ENCODE measurements around the gene GNG14.
"Not testable (repeated sequence)": the region's sequence is repeated elsewhere in the genome, so short reads cannot be mapped to it uniquely, and the experiment has no call there.

The GNG14 gene

DNA sequence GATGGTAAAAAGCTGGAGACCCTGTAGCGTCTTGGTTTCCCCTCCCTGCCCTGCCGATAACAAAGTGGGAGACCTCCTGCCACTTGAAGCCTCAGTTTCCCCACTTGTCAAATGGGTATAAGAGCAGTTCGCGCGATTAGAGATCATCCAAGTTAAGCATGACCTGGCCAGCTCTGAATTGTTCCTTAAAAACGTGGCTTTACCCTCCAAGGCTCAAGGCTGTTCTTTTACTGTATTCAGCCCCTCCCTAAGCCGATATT lies 35.5 kb downstream of the GNG14 start:
- peak; percentile 14 for DNase-seq (ENCODE audit: low read depth)
- peak overlapping the region; percentile 93 for H3K4me3 ChIP-seq (ENCODE audit: control insufficient read depth, low read depth, low read length)
- TF ChIP-seq CTCF (conservative IDR thresholded peaks at IDR 0.05; ENCODE audit: control insufficient read depth, insufficient read depth, low read depth, low read length) = no peak

GRCh38 chr19:12723641-12724426 lies 36.0 kb downstream of the GNG14 start, which contains the start of gene TNPO2:
Gene TNPO2, minus strand, starts transcription at chr19:12723932. Its CDS starts 2,955 bp downstream, at chr19:12720977.
- peak; percentile 64 for DNase-seq (ENCODE audit: low read depth)
- H3K4me3 ChIP-seq (ENCODE audit: control insufficient read depth, low read depth, low read length) = peak within 1 kb of the TSS; percentile 93
- TF ChIP-seq CTCF (conservative IDR thresholded peaks at IDR 0.05; ENCODE audit: control insufficient read depth, insufficient read depth, low read depth, low read length) = no peak

GRCh38 chr19:12725612-12726011 lies 37.8 kb downstream of the GNG14 start:
- not testable (repeated sequence) for H3K4me3 ChIP-seq (ENCODE audit: control insufficient read depth, low read depth, low read length); DNase-seq (ENCODE audit: low read depth)

DNA sequence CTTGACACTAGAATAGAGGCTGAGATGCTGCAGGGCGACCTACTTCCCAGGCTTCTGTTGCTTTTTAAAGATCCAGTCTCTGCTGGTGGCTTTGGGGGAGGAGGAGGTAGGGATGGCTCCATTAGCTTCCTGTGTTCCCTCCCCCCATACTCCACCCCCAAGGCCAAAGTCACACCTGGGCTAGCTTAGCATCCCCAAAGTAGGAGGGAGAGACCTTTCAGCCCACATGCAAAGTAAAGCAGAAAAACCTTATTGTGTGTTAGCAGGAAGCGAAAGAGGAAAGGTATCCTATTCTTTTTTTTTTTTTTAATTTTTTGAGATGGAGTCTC lies 39.2 kb downstream of the GNG14 start:
- no peak overlapping the region for H3K4me3 ChIP-seq (ENCODE audit: control insufficient read depth, low read depth, low read length)
- no peak for TF ChIP-seq CTCF (conservative IDR thresholded peaks at IDR 0.05; ENCODE audit: control insufficient read depth, insufficient read depth, low read depth, low read length)
- DNase-seq (ENCODE audit: low read depth) = no peak

DNA sequence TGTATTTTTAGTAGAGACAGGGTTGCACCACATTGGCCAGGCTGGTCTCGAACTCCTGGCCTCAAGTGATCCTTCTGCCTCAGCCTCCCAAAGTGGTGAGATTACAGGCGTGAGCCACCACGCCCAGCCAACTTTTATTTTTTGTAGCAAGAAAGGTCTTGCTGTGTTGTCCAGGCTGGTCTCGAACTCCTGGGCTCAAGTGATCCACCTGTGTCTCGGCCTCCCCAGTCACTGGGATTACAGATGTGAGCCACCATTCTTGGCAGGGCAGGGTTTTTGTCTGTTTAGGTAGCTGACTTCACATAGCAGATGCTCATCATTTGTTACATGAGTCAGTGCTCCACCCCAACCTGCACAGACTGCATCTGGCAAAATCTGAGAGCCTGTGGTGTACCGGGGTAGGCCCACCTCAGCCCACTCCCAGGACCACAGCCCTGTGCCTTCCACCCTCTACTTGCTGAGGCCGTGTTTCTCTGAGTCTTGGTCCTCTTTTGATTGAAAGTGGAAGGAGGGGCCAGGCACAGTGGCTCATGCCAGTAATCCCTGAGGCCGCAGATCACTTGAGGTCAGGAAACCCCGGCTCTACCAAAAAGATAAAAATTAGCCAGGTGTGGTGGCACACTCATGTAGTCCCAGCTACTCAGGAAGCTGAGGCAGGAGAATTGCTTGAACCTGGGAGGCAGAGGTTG lies 40.1 kb downstream of the GNG14 start:
- TF ChIP-seq CTCF (conservative IDR thresholded peaks at IDR 0.05; ENCODE audit: control insufficient read depth, insufficient read depth, low read depth, low read length) = no peak
- H3K4me3 ChIP-seq (ENCODE audit: control insufficient read depth, low read depth, low read length) = no peak overlapping the region
- DNase-seq (ENCODE audit: low read depth) = no peak

DNA sequence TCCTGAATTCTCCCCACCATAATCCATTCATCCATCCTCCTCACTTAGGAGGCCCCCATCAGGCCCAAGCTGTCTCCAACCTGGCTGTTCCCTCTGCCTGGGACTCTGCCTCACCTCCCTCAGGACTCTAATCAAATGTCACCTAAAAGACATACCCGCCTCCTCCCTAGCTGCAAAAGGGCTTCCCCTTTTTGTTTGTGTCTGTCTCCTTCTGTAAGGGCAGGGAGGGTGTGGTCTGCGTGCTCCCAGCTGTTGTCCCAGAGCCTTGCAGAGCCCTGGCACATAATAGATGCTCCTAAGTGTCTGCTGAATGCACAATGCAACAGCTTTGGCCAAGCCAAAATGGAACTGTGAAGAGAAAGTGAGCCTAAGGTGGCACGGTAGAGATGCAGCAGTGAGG lies 42.3 kb downstream of the GNG14 start:
- DNase-seq (ENCODE audit: low read depth) = no peak
- no peak overlapping the region for H3K4me3 ChIP-seq (ENCODE audit: control insufficient read depth, low read depth, low read length)
- no peak for TF ChIP-seq CTCF (conservative IDR thresholded peaks at IDR 0.05; ENCODE audit: control insufficient read depth, insufficient read depth, low read depth, low read length)

DNA sequence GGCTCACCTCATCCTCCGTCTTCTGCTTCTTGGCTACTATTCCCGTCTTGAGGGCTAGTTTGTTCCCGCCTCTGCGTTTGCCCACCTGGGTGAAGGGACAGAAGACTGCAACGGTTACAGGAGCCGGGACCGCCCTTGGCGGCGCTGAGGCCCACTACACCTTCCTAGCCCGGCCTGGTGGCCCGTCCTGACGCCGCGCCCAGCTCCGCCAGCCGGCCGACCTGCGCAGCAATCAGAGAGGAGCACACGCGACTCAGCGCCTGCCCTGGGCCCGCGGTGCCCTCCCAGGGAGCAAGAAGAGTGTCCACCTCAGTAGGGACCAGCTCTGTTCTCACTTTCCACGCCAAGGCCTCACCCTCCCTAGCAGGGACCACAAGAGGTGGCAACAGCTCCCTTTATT lies 43.5 kb downstream of the GNG14 start:
- no peak for TF ChIP-seq CTCF (conservative IDR thresholded peaks at IDR 0.05; ENCODE audit: control insufficient read depth, insufficient read depth, low read depth, low read length)
- H3K4me3 ChIP-seq (ENCODE audit: control insufficient read depth, low read depth, low read length) = no peak overlapping the region
- DNase-seq (ENCODE audit: low read depth) = no peak
